Left ventricle myocardium superior (tissue), 1 donor: ENCODE results near the gene RNLS. TPM values are rescaled to one million over a fixed set of nuclear protein-coding genes. Genes with fewer than 3 reads are reported as not detected.

Experiments
- ATAC-seq: fragments of 200-7000 bp; cut with Tn5 transposase; one replicate; pipeline ENCODE4 v1.9.1; 2020; ENCODE audit warnings: mild to moderate bottlenecking, moderate library complexity
- DNase-seq: peaks from one replicate; pipeline ENCODE4 v3.0.0-alpha.2; 2020
- intact Hi-C: fragments of 100-400 bp; cut with micrococcal nuclease; formaldehyde crosslinking; loops from one replicate; pipeline ENCODE4 v1.11.0; 2022
- total RNA-seq: library from RNA; stranded (reverse); fragmentation: NEBNext Ultra II Directional; extraction: Animal tissue kit (Norgen Biotek cat#: 25700); gene quantifications from one replicate; pipeline ENCODE4 v1.2.1, GENCODE V29; 2021
- donor health status: DM: no; HTN: yes; CAD: no; lungs with severe emphysema.

RNLS gene
- total RNA-seq, 1 donor from 2014 or later: 23.1 TPM

DNA sequence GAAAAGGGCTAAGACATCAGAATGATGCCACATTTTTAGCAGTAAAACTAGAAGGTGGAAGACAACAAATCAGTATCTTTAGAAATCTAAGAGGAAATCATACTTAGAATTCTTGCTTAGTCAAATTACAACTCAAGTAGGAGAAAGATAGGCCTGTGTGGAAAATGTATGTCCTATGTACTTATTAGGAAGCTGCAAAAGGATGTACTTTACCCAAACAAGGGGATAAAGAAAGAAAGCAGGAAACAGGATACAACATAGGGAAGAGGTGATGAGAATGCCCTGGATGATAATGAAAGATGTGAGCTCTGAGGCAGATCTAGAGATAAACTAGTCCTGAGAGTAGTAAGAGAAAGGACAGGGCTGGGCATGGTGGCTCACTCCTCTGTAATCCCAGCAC is 54.9 kb downstream of the RNLS start:
- DNase-seq: no peak
- no peak for ATAC-seq
- intact Hi-C loops: no loop called here

GRCh38 chr10:88527245-88527644 is 55.9 kb downstream of the RNLS start:
- DNase-seq (no peak), ATAC-seq (no peak)
- intact Hi-C loops: no loop called here

DNA sequence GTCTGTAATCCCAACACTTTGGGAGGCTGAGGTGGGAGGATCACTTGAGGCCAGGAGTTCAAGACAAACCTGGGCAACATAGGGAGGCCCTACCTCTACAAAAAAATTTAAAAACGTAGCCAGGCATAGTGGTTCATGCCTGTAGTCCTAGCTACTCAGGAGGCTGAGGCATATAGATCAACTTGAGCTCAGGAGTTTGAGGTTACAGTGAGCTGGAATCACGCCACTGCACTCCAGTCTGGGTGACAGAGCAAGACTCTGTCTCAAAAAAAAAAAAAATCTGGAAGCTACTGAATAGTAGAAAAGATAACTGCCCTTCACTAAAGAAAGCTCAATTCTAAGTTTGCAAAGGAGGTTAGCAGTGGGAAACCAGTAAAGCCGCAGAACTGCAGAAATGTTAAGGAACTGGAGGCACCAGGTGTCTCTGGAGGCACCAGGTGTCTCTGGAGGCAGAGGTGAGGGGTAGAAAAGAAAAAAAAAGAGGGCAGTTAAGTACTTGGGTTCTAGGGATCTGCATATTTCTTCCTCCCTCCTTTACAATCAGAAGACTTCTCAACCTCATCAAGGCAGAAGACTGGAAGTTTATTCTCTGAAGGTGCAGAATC is 56.5 kb downstream of the RNLS start:
- intact Hi-C loops: no loop called here
- ATAC-seq: no peak
- no peak for DNase-seq

- ATAC-seq (no peak), DNase-seq (no peak)
- intact Hi-C loops: no loop called here
Observed at GRCh38 chr10:88525371-88526069, 57.6 kb downstream of the RNLS start.

DNA sequence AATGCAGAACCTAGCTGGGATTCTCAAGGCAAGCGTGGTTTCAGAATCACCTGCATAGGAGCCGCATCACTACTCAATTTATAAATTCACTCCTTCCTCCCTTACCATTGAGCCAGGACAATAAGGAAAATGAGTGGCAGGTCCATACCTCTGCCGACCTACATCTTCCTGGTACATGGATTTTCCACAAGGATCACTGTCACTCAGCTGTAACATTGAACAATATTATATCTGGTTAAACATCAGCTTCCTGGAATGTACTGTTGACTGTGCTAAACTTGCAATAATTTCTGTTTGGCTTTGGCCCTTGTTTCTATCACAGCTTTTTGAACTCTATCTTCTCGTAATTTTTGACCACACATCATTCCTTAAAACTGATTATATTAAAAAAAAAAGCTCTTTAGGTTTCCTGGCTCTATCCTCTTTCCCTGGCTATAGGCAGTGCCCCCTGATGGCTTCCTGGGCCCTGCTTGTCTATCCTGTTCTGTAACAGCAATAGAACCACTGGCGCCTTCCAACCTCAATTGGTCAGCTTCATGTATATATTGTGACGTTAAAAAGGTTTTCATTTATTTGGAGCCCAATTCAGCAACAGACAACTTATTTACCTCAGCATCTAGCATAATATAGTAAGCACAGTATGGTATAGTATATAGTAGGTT is 59.2 kb downstream of the RNLS start:
- DNase-seq (no peak), ATAC-seq (no peak)
- intact Hi-C loops: no loop called here

DNA sequence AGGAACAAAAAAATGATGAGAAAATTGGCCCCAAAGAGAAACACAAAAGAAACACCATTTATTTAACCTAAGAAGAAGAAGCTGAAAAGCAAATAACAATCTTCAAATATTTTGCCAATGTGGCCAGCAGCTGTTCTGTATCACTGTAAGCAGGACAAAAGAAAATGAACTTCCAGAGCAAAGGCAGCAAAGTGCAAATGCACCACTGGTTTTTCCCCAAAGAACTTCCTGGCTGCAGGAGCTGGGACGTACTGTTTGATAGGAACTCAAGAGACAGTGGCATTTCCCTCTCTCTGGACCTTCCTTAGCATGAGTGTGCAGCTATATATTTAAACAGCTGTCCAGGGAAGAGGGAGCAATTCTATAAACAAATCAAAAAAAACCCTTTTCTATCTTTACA is 60.4 kb downstream of the RNLS start:
- intact Hi-C loops: no loop called here
- ATAC-seq: peak; percentile 29
- DNase-seq: no peak

DNA sequence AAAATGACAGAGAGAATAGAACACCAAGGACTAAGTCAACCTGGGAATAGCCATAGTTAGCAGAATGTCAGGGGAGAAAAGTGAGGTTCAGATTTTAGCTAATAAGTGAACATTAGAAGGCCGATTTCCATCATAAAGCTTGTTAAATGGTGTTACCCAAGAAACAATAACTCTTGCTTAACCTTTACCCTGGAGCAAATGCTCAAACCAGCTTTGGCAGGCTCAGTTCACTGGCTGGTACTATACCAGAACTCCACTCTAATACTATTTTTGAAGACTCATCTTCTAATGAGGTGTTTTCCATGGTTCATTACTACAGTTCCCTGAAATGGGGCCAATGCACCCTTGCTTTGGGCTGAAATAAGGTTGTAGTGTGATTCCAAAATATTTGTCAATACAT is 61.3 kb downstream of the RNLS start:
- DNase-seq (no peak), ATAC-seq (no peak)
- intact Hi-C loops: no loop called here

DNA sequence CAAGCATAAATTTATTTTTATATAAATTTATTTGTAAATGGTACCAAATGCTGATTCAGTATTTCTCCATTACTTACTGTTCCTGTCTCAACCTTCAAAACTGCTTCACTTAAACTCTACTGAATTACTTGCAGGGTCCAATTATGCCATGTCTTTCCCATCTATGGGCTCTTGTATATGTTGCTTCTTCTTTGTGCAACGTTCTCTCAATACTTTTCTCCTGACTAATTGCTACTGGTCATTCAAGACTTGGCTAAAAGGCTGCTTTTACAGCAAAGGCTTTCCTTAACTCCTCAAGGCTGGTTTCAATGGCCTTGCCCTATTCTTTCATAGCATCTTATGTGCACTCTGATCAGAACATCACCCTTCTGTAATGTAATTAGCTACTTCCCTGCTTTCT is 67.9 kb downstream of the RNLS start:
- DNase-seq (no peak), ATAC-seq (no peak)
- intact Hi-C loops: no loop called here

GRCh38 chr10:88512599-88512998 is 70.5 kb downstream of the RNLS start:
- intact Hi-C loops: no loop called here
- ATAC-seq: no peak
- DNase-seq: no peak

DNA sequence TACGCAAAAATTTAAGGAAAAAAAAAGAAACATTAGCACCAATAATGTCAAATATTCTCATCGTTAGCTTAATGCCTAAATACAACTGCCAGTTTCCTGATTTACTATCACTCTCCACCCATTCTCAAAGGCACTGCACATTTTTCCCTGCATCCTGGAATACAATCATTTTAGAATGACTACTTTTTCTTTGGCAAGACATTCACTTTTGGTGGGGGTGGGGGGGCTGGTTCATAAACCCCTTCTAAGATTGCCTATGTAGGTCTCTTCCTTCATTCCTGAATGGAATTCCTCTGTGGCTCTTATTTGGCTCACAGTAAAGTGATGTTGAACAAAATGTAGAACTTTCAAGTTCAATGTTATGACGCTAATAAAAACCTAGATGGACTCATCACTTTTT is 74.3 kb downstream of the RNLS start:
- DNase-seq (no peak), ATAC-seq (no peak)
- intact Hi-C loops: no loop called here

- ATAC-seq: no peak
- no peak for DNase-seq
- intact Hi-C loops: no loop called here
Observed at GRCh38 chr10:88507826-88508453, 75.2 kb downstream of the RNLS start.

- intact Hi-C loops: no loop called here
- no peak for ATAC-seq
- no peak for DNase-seq
Observed at GRCh38 chr10:88507404-88507803, 75.7 kb downstream of the RNLS start.

DNA sequence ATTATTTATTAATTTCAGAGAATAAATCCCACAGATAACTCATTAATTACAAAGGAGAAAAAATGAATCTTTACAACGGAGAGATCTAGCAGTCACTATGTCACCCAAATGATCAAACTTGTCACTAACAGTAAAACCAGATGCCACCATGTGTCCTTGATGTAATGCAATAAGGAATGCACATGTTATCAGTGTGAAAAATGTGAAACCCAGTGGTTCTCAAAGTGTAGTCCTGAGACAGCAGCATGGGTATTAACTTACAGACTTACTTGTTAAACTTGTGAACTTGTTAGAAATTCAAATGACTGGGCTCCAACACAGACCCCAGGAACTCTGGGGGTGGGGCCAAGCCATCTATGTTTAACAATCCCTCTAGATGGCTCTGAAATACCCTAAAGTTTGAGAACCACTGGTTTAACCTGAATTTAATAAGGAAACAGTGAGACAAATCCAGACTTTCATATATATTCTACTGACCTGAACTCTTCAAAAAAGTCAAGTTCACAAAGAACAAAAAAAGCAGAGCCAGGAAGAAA is 77.4 kb downstream of the RNLS start:
- intact Hi-C loops: no loop called here
- no peak for ATAC-seq
- no peak for DNase-seq

GRCh38 chr10:88505265-88505664 is 77.9 kb downstream of the RNLS start:
- ATAC-seq: no peak
- DNase-seq: no peak
- intact Hi-C loops: no loop called here

- DNase-seq: no peak
- intact Hi-C loops: no loop called here
- no peak for ATAC-seq
Observed at GRCh38 chr10:88500656-88501055, 82.5 kb downstream of the RNLS start.

DNA sequence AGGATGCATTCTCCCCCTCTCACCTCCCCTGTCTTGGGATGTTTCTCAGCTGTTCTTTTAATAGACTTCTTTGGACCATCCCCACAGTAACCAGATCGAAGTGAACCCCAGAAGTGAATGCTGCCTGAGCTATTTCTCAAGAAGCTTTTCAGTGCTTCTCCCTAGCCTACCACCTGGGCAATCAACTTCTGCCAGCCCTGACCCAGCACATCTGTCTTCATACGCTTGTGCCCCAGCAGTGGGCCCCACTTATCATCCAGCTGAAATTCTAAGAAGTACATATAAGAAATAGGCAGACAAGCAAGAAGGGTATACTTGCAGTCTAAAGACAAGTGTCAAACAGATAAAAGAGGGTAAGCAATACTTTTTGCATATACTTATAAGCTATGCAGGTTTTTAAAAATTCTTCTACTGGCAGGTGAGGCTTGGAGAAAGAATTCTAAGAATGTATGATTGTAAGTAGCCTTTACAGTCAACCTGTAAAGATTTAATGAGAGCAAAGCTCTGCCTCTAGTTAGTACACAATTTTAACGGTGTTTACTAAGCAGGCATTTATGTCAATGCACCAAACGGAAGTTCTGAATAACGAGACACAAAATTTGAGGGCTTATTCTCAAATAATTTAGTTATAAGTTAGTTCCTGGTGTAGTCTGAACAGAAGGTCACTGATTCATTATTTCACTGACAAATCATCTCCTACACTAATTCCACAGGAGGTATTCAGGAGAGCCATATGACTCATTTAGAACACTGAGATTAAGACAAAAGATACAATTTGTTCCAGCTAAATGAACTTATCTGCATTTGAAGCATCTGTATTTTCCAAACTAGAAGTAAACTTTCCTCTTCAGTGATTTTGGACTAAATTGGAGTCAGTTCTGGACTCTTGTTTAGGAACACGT is 83.3 kb downstream of the RNLS start:
- DNase-seq: no peak
- no peak for ATAC-seq
- intact Hi-C loops: no loop called here

- intact Hi-C loops: no loop called here
- no peak for ATAC-seq
- no peak for DNase-seq
Observed at GRCh38 chr10:88497913-88498312, 85.2 kb downstream of the RNLS start.

DNA sequence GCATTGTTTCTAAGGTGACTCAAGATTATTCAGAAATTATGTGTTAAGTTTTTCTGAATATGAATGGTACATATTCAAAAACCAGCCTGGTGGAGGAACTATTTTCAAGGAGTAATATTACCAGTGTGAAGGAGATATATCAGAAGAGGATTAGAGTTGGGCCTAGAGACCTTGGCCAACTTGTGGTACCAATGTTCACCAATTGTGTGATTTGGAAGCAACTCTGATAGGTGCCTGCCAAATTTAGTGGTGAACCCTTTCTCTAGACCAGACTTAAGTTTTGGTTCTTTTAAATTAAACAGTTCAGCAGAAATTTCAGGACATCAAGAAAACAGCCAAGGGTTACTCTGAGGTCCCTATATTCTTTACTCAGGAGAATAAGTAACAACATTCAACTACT is 88.6 kb downstream of the RNLS start:
- ATAC-seq (no peak), DNase-seq (no peak)
- intact Hi-C loops: no loop called here
